K562 (cell line): Measurements from ENCODE around the gene ADCY4. TPM values are rescaled to one million over a fixed set of nuclear protein-coding genes. Genes with fewer than 3 reads are reported as not detected.

Experiments
- BDP1 ChIP-seq: IDR thresholded peaks from 3 replicates; pipeline ENCODE4 v1.6.1; 2011; ENCODE audit not compliant: insufficient read length, insufficient read depth
- FOXA1 ChIP-seq: fragments of 450-650 bp; IDR thresholded peaks from 2 replicates; pipeline ENCODE4 v1.6.1; 2016; ENCODE audit warnings: mild to moderate bottlenecking, borderline replicate concordance
- PRPF4 ChIP-seq: fragments of 200-400 bp; formaldehyde crosslinking; IDR thresholded peaks from one replicate; pipeline ENCODE4 v1.6.1; 2017; ENCODE audit warnings: low read length, low read depth, mild to moderate bottlenecking; ENCODE audit not compliant: insufficient read depth, poor library complexity, severe bottlenecking
- TFE3 ChIP-seq: fragments of 450-650 bp; formaldehyde crosslinking; IDR thresholded peaks from 2 replicates; pipeline ENCODE4 v1.4.0; 2020; ENCODE audit warnings: mild to moderate bottlenecking, mixed read lengths
- ZNF280A ChIP-seq: fragments of 450-650 bp; IDR thresholded peaks from 2 replicates; pipeline ENCODE4 v1.6.1; 2018; ENCODE audit warnings: mild to moderate bottlenecking, low read depth; ENCODE audit not compliant: partially characterized antibody
- ZNF583 ChIP-seq: fragments of 250-450 bp; sonication (Bioruptor Pico); IDR thresholded peaks from 2 replicates; pipeline ENCODE4 v1.4.0; 2020
- polyA plus RNA-seq, 8 experiments: library from polyadenylated mRNA; depleted of rRNA in 4 of 8; stranded (reverse) in 5 of 8; unstranded in 3 of 8; fragments of >200 nt; fragmentation: Nextera tagmentation in 2 of 8; fragmentation: Illumina TruSeq in 1 of 8; extraction: Ambion mirVana in 2 of 8; extraction: Trizol in 1 of 8; gene quantifications; 2 replicates each; pipeline versions ENCODE4 v1.2.1 to v1.2.3, GENCODE V29; 2011 to 2014; ENCODE audit warnings: inconsistent platforms in 1 of 8, missing spikeins in 1 of 8
- total RNA-seq, 7 experiments: library from RNA; depleted of rRNA in 6 of 7; stranded (reverse); fragments of >200 nt in 6 of 7; fragmentation: Illumina TruSeq in 2 of 7; extraction: Trizol in 2 of 7; gene quantifications; 2 replicates each; pipeline versions ENCODE4 v1.2.1 to v1.2.3, GENCODE V29; 2011 to 2021; ENCODE audit warnings: low replicate concordance in 1 of 7
- TF ChIP-seq, protein P1 (sequence below), 2 experiments: fragments of 450-650 bp in 1 of 2; sonication (generic) in 1 of 2; formaldehyde crosslinking in 1 of 2; IDR thresholded peaks; 2 replicates each; pipeline versions ENCODE4 v1.7.1 to v1.9.0; 2016 to 2022; ENCODE audit warnings: inconsistent platforms in 1 of 2, mild to moderate bottlenecking in 1 of 2, missing genetic modification reagents in 1 of 2
- TF ChIP-seq, protein P2 (sequence below), 2 experiments: IDR thresholded peaks; 2 replicates each; pipeline ENCODE4 v1.6.1; 2011; ENCODE audit warnings: borderline replicate concordance in 1 of 2, control low read depth in 1 of 2, low read depth in 1 of 2, low read length in 1 of 2, mild to moderate bottlenecking in 1 of 2, mixed read lengths in 1 of 2, moderate library complexity in 1 of 2; ENCODE audit not compliant: insufficient read depth in 1 of 2, insufficient read length in 1 of 2, poor library complexity in 1 of 2, severe bottlenecking in 1 of 2; ENCODE audit errors: extremely low read depth in 1 of 2
- TF ChIP-seq, protein P3 (sequence below): fragments of 450-650 bp; IDR thresholded peaks from one replicate; pipeline ENCODE4 v1.6.1; 2018; ENCODE audit warnings: mild to moderate bottlenecking, moderate library complexity; ENCODE audit not compliant: partially characterized antibody

The ADCY4 gene
- total and polyA plus RNA-seq, 9 of the 15 experiments (the other 6 are each of a cell fraction or from before 2014, with no cell fraction given) = 0.04 to 0.31 (median 0.15) TPM; not detected in 2

GRCh38 chr14:24299255-24300191 is 35.3 kb downstream of the ADCY4 start, which contains the start of the genes DHRS1 and NOP9 (continued):
- TF ChIP-seq, protein P1, sequence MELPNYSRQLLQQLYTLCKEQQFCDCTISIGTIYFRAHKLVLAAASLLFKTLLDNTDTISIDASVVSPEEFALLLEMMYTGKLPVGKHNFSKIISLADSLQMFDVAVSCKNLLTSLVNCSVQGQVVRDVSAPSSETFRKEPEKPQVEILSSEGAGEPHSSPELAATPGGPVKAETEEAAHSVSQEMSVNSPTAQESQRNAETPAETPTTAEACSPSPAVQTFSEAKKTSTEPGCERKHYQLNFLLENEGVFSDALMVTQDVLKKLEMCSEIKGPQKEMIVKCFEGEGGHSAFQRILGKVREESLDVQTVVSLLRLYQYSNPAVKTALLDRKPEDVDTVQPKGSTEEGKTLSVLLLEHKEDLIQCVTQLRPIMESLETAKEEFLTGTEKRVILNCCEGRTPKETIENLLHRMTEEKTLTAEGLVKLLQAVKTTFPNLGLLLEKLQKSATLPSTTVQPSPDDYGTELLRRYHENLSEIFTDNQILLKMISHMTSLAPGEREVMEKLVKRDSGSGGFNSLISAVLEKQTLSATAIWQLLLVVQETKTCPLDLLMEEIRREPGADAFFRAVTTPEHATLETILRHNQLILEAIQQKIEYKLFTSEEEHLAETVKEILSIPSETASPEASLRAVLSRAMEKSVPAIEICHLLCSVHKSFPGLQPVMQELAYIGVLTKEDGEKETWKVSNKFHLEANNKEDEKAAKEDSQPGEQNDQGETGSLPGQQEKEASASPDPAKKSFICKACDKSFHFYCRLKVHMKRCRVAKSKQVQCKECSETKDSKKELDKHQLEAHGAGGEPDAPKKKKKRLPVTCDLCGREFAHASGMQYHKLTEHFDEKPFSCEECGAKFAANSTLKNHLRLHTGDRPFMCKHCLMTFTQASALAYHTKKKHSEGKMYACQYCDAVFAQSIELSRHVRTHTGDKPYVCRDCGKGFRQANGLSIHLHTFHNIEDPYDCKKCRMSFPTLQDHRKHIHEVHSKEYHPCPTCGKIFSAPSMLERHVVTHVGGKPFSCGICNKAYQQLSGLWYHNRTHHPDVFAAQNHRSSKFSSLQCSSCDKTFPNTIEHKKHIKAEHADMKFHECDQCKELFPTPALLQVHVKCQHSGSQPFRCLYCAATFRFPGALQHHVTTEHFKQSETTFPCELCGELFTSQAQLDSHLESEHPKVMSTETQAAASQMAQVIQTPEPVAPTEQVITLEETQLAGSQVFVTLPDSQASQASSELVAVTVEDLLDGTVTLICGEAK (IDR thresholded peaks at IDR 0.05) = no peak
- TF ChIP-seq, protein P1 (CRISPR knock-in tag; IDR thresholded peaks at IDR 0.05) = no peak
- TF ChIP-seq, protein P2, sequence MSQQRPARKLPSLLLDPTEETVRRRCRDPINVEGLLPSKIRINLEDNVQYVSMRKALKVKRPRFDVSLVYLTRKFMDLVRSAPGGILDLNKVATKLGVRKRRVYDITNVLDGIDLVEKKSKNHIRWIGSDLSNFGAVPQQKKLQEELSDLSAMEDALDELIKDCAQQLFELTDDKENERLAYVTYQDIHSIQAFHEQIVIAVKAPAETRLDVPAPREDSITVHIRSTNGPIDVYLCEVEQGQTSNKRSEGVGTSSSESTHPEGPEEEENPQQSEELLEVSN (IDR thresholded peaks at IDR 0.05; ENCODE audit: borderline replicate concordance in 1 of 2, extremely low read depth in 1 of 2, insufficient read depth in 1 of 2, insufficient read length in 1 of 2, low read depth in 1 of 2, low read length in 1 of 2, poor library complexity in 1 of 2, severe bottlenecking in 1 of 2) = peak; percentile 31 to 50
- TF ChIP-seq PRPF4 (no peak), FOXA1 (no peak), BDP1 (no peak), ZNF280A (no peak), TFE3 (CRISPR knock-in tag) (no peak), ZNF583 (CRISPR knock-in tag) (no peak)
- TF ChIP-seq, protein P3, sequence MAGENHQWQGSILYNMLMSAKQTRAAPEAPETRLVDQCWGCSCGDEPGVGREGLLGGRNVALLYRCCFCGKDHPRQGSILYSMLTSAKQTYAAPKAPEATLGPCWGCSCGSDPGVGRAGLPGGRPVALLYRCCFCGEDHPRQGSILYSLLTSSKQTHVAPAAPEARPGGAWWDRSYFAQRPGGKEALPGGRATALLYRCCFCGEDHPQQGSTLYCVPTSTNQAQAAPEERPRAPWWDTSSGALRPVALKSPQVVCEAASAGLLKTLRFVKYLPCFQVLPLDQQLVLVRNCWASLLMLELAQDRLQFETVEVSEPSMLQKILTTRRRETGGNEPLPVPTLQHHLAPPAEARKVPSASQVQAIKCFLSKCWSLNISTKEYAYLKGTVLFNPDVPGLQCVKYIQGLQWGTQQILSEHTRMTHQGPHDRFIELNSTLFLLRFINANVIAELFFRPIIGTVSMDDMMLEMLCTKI = no peak
